HG03135 (cell line): ENCODE data around the gene BOK.
"Not testable (repeated sequence)": the region's sequence is repeated elsewhere in the genome, so short reads cannot be mapped to it uniquely, and the experiment has no call there.

Experiments
- ATAC-seq: cut with Tn5 transposase; IDR thresholded peaks from one replicate; pipeline ENCODE4 v1.9.1; 2021; ENCODE audit warnings: mild to moderate bottlenecking, moderate library complexity; ENCODE audit not compliant: unreplicated experiment

BOK gene

GRCh38 chr2:241558532-241559322 is at the start of gene BOK:
Gene BOK, plus strand, starts transcription at chr2:241558745. Its CDS starts 739 bp downstream, at chr2:241559484.
- ATAC-seq, result no peak

- ATAC-seq, result no peak
Measured at GRCh38 chr2:241509155-241509784, 49.3 kb upstream of the BOK start.

DNA sequence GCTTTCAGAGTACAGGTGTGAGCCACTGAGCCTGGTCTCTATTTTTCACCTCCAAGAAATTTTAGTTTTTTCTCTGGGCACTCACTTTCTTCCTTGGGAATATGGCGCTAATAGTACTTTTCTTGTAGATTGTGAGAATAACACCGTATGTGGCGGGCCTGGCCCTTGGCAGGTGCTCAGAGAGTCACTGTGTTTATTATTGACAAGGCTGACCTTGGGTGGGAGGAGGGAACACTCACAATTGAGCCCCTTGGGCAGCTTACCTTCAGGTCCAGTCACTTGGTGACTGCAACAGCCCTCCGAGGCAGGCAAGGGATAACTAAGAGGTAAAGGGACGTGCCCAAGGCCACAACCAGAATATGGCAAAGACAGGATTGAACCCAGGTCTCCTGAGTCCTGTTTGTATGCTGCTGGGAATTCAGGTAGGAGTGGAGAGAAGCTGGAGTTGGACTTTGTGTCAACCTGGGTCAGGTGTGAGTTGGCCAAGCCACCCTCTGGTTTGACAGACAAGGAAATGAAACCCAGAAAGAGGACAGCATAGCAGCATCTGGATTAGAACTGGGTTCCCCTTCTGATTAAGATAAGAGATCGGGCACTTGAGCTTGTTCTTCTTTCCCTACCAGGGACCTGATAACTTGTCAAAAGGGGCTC is 47.3 kb upstream of the BOK start:
- ATAC-seq, result no peak

DNA sequence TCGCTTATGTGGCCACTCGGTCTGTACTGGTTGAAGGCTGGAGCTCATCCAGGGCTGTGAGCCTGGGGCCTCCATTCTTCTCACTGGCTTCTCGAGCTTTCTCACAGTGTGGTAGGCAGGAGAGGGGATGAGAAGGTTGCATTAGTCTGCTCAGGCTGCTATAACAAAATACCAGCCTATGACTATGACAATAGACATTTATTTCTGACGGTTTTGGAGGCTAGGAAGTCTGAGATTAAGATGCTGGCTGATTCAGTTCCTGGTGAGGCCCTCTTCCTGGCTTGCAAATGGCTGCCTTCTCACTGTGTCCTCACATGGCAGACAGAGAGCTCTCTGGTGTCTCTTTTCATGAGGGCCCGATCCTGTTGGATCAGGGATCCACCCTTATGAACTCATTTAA is 44.0 kb upstream of the BOK start:
- no peak for ATAC-seq

GRCh38 chr2:241514986-241515737 is 43.4 kb upstream of the BOK start:
- peak; percentile 62 for ATAC-seq

DNA sequence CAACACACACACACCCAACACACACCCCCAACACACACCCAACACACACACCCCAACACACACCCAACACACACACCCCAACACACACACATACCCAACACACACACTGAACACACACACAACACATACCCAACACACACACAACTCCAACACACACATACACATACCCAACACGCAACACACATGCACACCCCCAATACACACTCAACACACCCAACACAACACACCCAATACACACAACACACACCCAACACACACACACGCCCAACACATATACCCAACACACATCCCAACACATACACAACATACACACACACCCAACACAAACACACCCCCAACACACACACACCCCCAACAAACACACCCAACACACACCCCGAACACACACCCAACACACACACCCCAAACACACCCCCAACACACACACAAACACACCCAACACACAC is 42.0 kb upstream of the BOK start:
- no peak for ATAC-seq

DNA sequence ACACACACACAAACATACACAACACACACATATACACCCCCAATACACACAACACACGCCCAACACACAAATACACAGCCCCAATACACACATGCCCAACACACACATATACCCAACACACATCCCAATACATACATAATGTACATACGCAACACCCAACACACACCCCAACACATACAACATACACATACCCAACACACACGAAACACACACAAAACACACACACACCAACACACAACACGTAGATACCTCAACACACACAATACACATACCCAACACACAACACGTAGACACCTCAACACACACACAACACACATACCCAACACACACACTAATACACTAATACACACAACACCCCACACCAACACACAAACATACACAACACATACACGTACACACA is 41.2 kb upstream of the BOK start:
- no peak for ATAC-seq

DNA sequence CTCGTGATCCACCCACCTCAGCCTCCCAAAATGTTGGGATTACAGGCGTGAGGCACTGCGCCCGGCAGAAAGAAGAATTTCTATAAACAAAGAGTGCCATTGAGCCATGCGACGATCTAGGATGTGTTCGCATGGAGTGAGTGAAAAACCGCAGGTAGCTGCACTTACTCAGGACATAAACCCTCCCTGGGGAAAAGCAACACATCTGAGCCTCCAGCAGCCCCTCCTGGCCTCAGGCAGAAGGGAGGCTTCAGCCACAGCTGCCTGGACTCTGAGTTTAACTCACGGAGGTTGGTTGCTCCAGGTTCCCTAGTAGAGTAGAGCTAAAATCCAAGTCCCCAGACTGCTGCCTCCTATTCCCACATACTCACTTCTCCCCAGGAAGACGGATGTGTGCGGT is 38.9 kb upstream of the BOK start:
- ATAC-seq, result no peak

GRCh38 chr2:241522477-241522876 is 36.1 kb upstream of the BOK start:
- no peak for ATAC-seq

DNA sequence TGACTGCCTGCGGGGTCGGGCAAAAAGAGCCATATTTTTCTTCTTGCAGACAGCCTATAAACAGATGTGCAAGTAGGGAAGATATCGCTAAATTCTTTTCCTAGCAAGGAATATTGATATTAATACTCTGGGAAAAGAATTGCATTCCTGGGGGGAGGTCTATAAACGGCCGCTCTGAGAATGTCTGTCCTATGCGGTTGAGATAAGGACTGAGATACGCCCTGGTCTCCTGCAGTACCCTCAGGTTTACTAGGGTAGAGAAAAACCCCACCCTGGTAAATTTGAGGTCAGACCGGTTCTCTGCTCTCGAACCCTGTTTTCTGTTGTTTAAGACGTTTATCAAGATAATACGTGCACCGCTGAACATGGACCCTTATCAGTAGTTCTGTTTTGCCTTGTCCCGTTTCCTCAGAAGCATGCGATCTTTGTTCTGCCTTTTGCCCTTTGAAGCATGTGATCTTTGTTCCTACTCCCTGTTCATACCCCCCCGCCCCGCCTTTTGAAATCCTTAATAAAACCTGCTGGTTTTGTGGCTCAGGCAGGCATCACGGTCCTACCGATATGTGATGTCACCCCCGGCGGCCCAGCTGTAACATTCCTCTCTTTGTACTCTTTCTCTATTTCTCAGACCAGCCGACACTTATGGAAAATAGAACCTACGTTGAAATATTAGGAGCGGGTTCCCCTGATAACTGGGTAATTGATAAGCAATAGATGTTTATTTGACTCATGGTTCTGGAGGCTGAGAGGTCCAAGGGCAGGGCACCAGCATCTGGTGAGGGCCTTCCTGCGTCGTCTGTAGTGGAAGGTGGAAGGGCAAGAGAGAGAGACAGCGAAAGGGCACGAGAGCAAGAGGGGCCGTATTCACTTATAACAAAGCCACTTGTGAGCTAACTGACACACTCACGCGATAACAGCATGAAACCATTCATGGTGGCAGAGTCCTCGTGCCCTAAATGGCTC is 32.4 kb upstream of the BOK start:
- ATAC-seq, result not testable (repeated sequence)

GRCh38 chr2:241530571-241530970 is 28.0 kb upstream of the BOK start:
- ATAC-seq, result no peak

DNA sequence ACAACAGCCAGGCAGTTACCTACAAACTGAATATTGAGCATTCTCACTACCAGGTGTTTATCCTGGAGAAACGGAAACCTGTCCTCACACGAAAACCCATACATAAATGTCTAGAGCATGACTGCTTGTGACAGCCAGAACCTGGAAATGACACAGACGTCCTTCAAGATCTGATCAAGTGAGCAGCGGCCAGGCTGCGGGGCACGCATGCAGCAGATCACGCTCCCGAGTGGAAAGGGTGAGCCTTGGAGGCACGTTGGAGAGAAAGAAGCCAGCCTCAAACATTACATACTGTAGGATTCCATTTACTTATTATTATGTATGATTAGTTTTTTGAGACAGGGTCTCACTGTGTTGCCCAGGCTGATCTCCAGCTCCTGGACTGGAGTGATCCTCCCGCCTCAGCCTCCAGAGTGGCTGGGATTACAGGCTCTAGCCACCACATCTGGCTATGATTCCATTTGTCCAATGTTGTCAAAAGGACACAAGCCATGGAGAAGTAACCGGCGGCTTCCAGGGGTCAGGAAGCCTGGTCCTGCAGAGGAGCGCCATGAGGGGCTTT is 27.3 kb upstream of the BOK start:
- ATAC-seq, result no peak

GRCh38 chr2:241532168-241532567 is 26.4 kb upstream of the BOK start:
- no peak for ATAC-seq

- ATAC-seq, result no peak
Measured at GRCh38 chr2:241532733-241533601, 25.6 kb upstream of the BOK start.

- no peak for ATAC-seq
Measured at GRCh38 chr2:241534293-241534692, 24.3 kb upstream of the BOK start.

GRCh38 chr2:241534701-241535375 is 23.7 kb upstream of the BOK start:
- no peak for ATAC-seq

GRCh38 chr2:241535871-241536655 is 22.5 kb upstream of the BOK start:
- no peak for ATAC-seq
